Measurements from ENCODE around the gene ITGB4. TPM values are rescaled to one million over a fixed set of nuclear protein-coding genes. Genes with fewer than 3 reads are reported as not detected.

Gene ITGB4
- polyA plus RNA-seq, 3 donors = 0.09 to 0.82 TPM; not detected in 1

DNA sequence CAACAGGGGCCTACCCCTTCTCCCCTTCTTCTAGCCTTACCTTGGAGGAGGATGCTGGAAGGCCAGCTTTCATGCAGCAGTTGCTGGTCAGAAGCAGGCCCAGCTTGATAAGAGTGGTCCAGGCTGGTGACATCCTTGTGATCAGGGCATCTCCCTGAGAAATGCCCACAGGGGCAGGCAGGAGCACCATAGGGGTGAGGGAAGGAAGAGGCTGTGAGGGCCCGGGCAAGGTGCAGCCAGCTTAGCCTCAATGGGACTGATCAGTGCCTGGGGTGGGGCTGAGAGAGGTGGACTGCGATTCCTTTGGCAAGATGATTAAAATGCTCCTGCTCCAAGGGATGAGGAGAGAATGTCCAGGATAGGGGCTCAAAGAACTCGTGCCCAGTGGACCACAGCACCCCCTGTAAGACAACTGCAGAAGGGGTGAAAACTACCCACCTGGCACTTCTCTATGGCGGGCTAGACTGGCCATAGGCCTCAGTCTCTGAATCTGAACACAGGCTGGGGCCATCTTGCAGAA, 53.3 kb downstream of the ITGB4 start:
- Mint-ChIP-seq H3K27me3 (ENCODE audit: low read depth in 3 of 3) (peaks cover 0 to under 1% (median under 1%) of the 10 kb centered on the region in 3 donors), H3K4me1 (peaks cover 21% of the 10 kb centered on the region), H3K27ac (peak overlapping the region in 5 of 7 donors; percentile 42 to 87 (median 54)), H3K9me3 (peaks cover 0 to 8% (median 0%) of the 10 kb centered on the region in 7 donors), H3K4me3 (peak overlapping the region in 1 of 2 donors; percentile 99), H3K36me3 (peaks cover 25 to 49% of the 10 kb centered on the region in 2 donors)
- intact Hi-C loops (cut with micrococcal nuclease) = loop anchor here in 1 of 2 donors (10.0 kb wide), 1 partner anchor 490 kb away; the partner anchor contains the start of gene UBALD2
- Histone ChIP-seq H3K27ac (ENCODE audit: low read depth in 1 of 2, low read length in 2 of 2) (peak overlapping the region; percentile 11 to 95), H3K27me3 (ENCODE audit: control insufficient read depth in 2 of 2, insufficient read depth in 2 of 2, low read length in 2 of 2) (no peaks in the 10 kb centered on the region), H3K9me3 (replicated peaks in 1 of 2; ENCODE audit: control insufficient read depth in 1 of 2, insufficient read depth in 1 of 2, low read length in 2 of 2) (no peaks in the 10 kb centered on the region), H3K9ac (ENCODE audit: insufficient read depth, low read length, poor library complexity, severe bottlenecking) (no peak overlapping the region), H3K36me3 (replicated peaks in 1 of 2; ENCODE audit: control insufficient read depth in 1 of 2, insufficient read depth in 2 of 2, low read length in 2 of 2) (peaks cover 22 to 41% of the 10 kb centered on the region in 2 donors), H3K4me3 (replicated peaks in 1 of 3; ENCODE audit: low read depth in 2 of 3, low read length in 3 of 3) (peak overlapping the region in 1 of 3 experiments; percentile 99), H4K20me1 (ENCODE audit: insufficient read depth, low read length) (peaks cover 57% of the 10 kb centered on the region), H2AFZ (ENCODE audit: insufficient read depth, low read depth, low read length, poor library complexity, severe bottlenecking) (no peak overlapping the region), H3K4me2 (replicated peaks; ENCODE audit: extremely low read depth, low read length, poor library complexity, severe bottlenecking) (no peak overlapping the region), H3K79me2 (ENCODE audit: insufficient read depth, low read length) (peaks cover 35% of the 10 kb centered on the region), H3K4me1 (ENCODE audit: control insufficient read depth in 1 of 2, insufficient read depth in 2 of 2, low read length in 2 of 2) (peaks cover 17 to 22% of the 10 kb centered on the region in 2 donors)
- no peak for TF ChIP-seq CTCF (IDR thresholded peaks at IDR 0.05)
- peak in 1 of 3 donors; percentile 14 for DNase-seq
- 96% methylated on average over 2 of the region's 4 CpGs for WGBS (ENCODE audit: insufficient coverage)

DNA sequence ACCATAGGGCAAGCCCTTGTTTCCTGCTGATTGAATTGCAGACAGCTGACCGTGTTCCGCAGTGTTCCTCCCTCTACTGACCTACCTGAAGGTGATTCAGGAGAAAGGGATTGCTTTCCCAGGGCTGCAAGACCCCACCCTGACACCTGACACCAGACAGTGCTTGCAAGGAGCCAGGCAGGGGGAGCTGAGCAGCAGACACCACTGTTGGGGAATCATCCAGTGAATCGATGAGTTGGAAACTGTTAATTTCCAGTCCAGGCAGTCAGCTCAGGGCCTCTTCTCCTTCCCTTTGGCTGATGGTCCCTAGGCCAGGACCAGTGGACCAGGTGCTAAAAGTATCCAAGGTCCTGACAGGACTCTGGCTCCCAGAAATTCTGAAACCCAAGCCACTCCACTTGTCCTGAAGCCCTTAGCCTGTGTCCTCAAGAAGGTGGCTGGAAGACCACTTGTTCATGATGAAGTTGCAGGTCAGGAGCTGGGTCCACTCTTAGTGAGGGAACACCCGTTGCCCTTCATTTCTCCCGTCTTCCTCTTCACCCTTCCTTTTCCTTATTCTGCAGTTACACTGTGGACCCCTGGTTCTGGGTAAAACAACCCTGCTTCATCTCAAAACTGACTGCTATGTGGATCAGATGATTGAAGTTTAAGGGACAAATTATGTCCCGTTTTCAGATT, 53.9 kb downstream of the ITGB4 start:
- Histone ChIP-seq H3K27ac (ENCODE audit: low read depth in 1 of 2, low read length in 2 of 2) (peak overlapping the region; percentile 11 to 95), H2AFZ (ENCODE audit: insufficient read depth, low read depth, low read length, poor library complexity, severe bottlenecking) (no peak overlapping the region), H3K9me3 (replicated peaks in 1 of 2; ENCODE audit: control insufficient read depth in 1 of 2, insufficient read depth in 1 of 2, low read length in 2 of 2) (no peaks in the 10 kb centered on the region), H3K9ac (ENCODE audit: insufficient read depth, low read length, poor library complexity, severe bottlenecking) (no peak overlapping the region), H3K36me3 (replicated peaks in 1 of 2; ENCODE audit: control insufficient read depth in 1 of 2, insufficient read depth in 2 of 2, low read length in 2 of 2) (peaks cover 22 to 41% of the 10 kb centered on the region in 2 donors), H3K4me2 (replicated peaks; ENCODE audit: extremely low read depth, low read length, poor library complexity, severe bottlenecking) (peak overlapping the region; percentile 27), H3K27me3 (ENCODE audit: control insufficient read depth in 2 of 2, insufficient read depth in 2 of 2, low read length in 2 of 2) (no peaks in the 10 kb centered on the region), H3K79me2 (ENCODE audit: insufficient read depth, low read length) (peaks cover 35% of the 10 kb centered on the region), H3K4me3 (replicated peaks in 1 of 3; ENCODE audit: low read depth in 2 of 3, low read length in 3 of 3) (peak overlapping the region in 1 of 3 experiments; percentile 99), H4K20me1 (ENCODE audit: insufficient read depth, low read length) (peaks cover 57% of the 10 kb centered on the region), H3K4me1 (ENCODE audit: control insufficient read depth in 1 of 2, insufficient read depth in 2 of 2, low read length in 2 of 2) (peaks cover 19 to 25% of the 10 kb centered on the region in 2 donors)
- Mint-ChIP-seq H3K27ac (peak overlapping the region in 6 of 7 donors; percentile 8 to 87 (median 65)), H3K9me3 (peaks cover 0 to 8% (median 0%) of the 10 kb centered on the region in 7 donors), H3K27me3 (ENCODE audit: low read depth in 3 of 3) (peaks cover 0 to 2% (median 1%) of the 10 kb centered on the region in 3 donors), H3K36me3 (peaks cover 28 to 49% of the 10 kb centered on the region in 2 donors), H3K4me1 (peaks cover 24% of the 10 kb centered on the region), H3K4me3 (peak overlapping the region in 1 of 2 donors; percentile 99)
- peak in 1 of 3 donors; percentile 11 for DNase-seq
- TF ChIP-seq CTCF (IDR thresholded peaks at IDR 0.05) = no peak
- WGBS (ENCODE audit: insufficient coverage) = 80% methylated on average over 1 of the region's 6 CpGs
- intact Hi-C loops (cut with micrococcal nuclease) = loop anchor here (5.0 to 10.0 kb wide), 3 partner anchors 72 to 490 kb away; partner anchors contain the start of genes UBALD2 (in 1 of the 2) and WBP2 (in 1 of the 2)

All from CD14-positive monocyte (primary cell).